ENCODE results near the gene DOCK10. TPM values are rescaled to one million over a fixed set of nuclear protein-coding genes. Genes with fewer than 3 reads are reported as not detected.

Gene DOCK10
- total and polyA plus RNA-seq, 2 donors (not counting 3 experiments of a cell fraction or from before 2014, with no cell fraction given): 5.8 to 23.0 TPM

GRCh38 chr2:224930124-224930523 lies 112.1 kb downstream of the DOCK10 start:
- no peak for TF ChIP-seq GATA2 (IDR thresholded peaks at IDR 0.05; ENCODE audit: insufficient read depth, insufficient read length, low read depth, low read length)
- no peak for TF ChIP-seq JUN (IDR thresholded peaks at IDR 0.05; ENCODE audit: borderline replicate concordance, insufficient read depth, insufficient read length, low read depth)
- no peak for TF ChIP-seq MAX (IDR thresholded peaks at IDR 0.05; ENCODE audit: insufficient read depth, insufficient read length)
- no peak for TF ChIP-seq MYC (IDR thresholded peaks at IDR 0.05; ENCODE audit: low read depth, low read length)
- DNase-seq (ENCODE audit: low read depth, low spot score): no peak
- no peak overlapping the region for H3K9ac ChIP-seq (replicated peaks; ENCODE audit: extremely low read depth, insufficient read depth, low read length)
- BruUV-seq (replicated peaks): no TSS peak
- H3K4me3 ChIP-seq (replicated peaks in 1 of 3; ENCODE audit: insufficient read depth in 1 of 3, low read depth in 1 of 3, low read length in 3 of 3): no peak overlapping the region
- H3K9me3 ChIP-seq (replicated peaks; ENCODE audit: control insufficient read depth, insufficient read depth, low read length): no peaks in the 10 kb centered on the region
- peaks cover 34% of the 10 kb centered on the region for H3K4me1 ChIP-seq (ENCODE audit: control insufficient read depth, extremely low read depth, insufficient read depth, low read length)
- H3K27me3 ChIP-seq (ENCODE audit: control insufficient read depth in 2 of 2, insufficient read depth in 2 of 2, low read length in 2 of 2): no peaks in the 10 kb centered on the region
- CTCF ChIA-PET: no interaction called here
- dilution Hi-C loops (cut with MboI; ENCODE audit: extremely low pct_ligation_motif_present, low sequenced_read_pairs): no loop called here
- peaks cover 47% of the 10 kb centered on the region for H3K79me2 ChIP-seq (ENCODE audit: control insufficient read depth, insufficient read depth, low read length)
- H3K4me2 ChIP-seq (ENCODE audit: insufficient read depth, low read length): no peak overlapping the region
- no peak for FAIRE-seq
- H2AFZ ChIP-seq (ENCODE audit: low read depth, low read length): no peak overlapping the region
- H3K27ac ChIP-seq (ENCODE audit: insufficient read depth, low read depth, low read length): no peak overlapping the region
- intact Hi-C loops (cut with micrococcal nuclease): no loop called here
- H3K9me1 ChIP-seq (replicated peaks; ENCODE audit: control insufficient read depth, extremely low read depth, insufficient read depth, low read length): no peaks in the 10 kb centered on the region
- peaks cover 0 to 2% of the 10 kb centered on the region in 2 experiments for H3K36me3 ChIP-seq (ENCODE audit: control insufficient read depth in 2 of 2, extremely low read depth in 1 of 2, insufficient read depth in 2 of 2, low read length in 2 of 2)
- POLR2A ChIA-PET: no interaction called here
- no peaks in the 10 kb centered on the region for H4K20me1 ChIP-seq (replicated peaks; ENCODE audit: control insufficient read depth, extremely low read depth, insufficient read depth, low read length)

- ChIA-PET POLR2A (no interaction called here), CTCF (interaction anchor here (3.2 kb wide), 1 partner anchor 9 kb away, joined by 13 read pairs; no protein-coding TSS in a partner anchor)
- H4K20me1 ChIP-seq (replicated peaks; ENCODE audit: control insufficient read depth, extremely low read depth, insufficient read depth, low read length): no peaks in the 10 kb centered on the region
- no peak overlapping the region for H3K9ac ChIP-seq (replicated peaks; ENCODE audit: extremely low read depth, insufficient read depth, low read length)
- peaks cover 0 to 2% of the 10 kb centered on the region in 2 experiments for H3K36me3 ChIP-seq (ENCODE audit: control insufficient read depth in 2 of 2, extremely low read depth in 1 of 2, insufficient read depth in 2 of 2, low read length in 2 of 2)
- H3K4me2 ChIP-seq (ENCODE audit: insufficient read depth, low read length): no peak overlapping the region
- TF ChIP-seq POLR2AphosphoS5 (IDR thresholded peaks at IDR 0.05; ENCODE audit: insufficient read depth, low read depth, low read length) (no peak), FOS (IDR thresholded peaks at IDR 0.05; ENCODE audit: borderline replicate concordance, insufficient read depth, low read length) (no peak), MAX (IDR thresholded peaks at IDR 0.05; ENCODE audit: insufficient read depth, insufficient read length) (no peak), MYC (IDR thresholded peaks at IDR 0.05; ENCODE audit: low read depth, low read length) (no peak), EZH2 (IDR thresholded peaks at IDR 0.05; ENCODE audit: borderline replicate concordance, low read depth, low read length, severe bottlenecking) (no peak), POLR2A (IDR thresholded peaks at IDR 0.05; ENCODE audit: low read depth, low read length) (no peak), GATA2 (IDR thresholded peaks at IDR 0.05; ENCODE audit: insufficient read depth, insufficient read length, low read depth, low read length) (no peak)
- peaks cover 34% of the 10 kb centered on the region for H3K4me1 ChIP-seq (ENCODE audit: control insufficient read depth, extremely low read depth, insufficient read depth, low read length)
- H3K9me3 ChIP-seq (replicated peaks; ENCODE audit: control insufficient read depth, insufficient read depth, low read length): no peaks in the 10 kb centered on the region
- H3K27ac ChIP-seq (ENCODE audit: insufficient read depth, low read depth, low read length): no peak overlapping the region
- no peak overlapping the region for H3K4me3 ChIP-seq (replicated peaks in 1 of 3; ENCODE audit: insufficient read depth in 1 of 3, low read depth in 1 of 3, low read length in 3 of 3)
- no peaks in the 10 kb centered on the region for H3K9me1 ChIP-seq (replicated peaks; ENCODE audit: control insufficient read depth, extremely low read depth, insufficient read depth, low read length)
- H2AFZ ChIP-seq (ENCODE audit: low read depth, low read length): no peak overlapping the region
- dilution Hi-C loops (cut with MboI; ENCODE audit: extremely low pct_ligation_motif_present, low sequenced_read_pairs): no loop called here
- intact Hi-C loops (cut with micrococcal nuclease): loop anchor here (5.0 kb wide), 1 partner anchor 112 kb away; no protein-coding TSS in a partner anchor
- BruUV-seq (replicated peaks): no TSS peak
- DNase-seq (ENCODE audit: low read depth, low spot score): no peak
- no peak for FAIRE-seq
- no peaks in the 10 kb centered on the region for H3K27me3 ChIP-seq (ENCODE audit: control insufficient read depth in 2 of 2, insufficient read depth in 2 of 2, low read length in 2 of 2)
- H3K79me2 ChIP-seq (ENCODE audit: control insufficient read depth, insufficient read depth, low read length): peaks cover 48% of the 10 kb centered on the region
These were observed 112.8 kb downstream of the DOCK10 start for GRCh38 chr2:224929512-224929911.
